ENCODE data around the gene DLGAP4. TPM values are rescaled to one million over a fixed set of nuclear protein-coding genes. Genes with fewer than 3 reads are reported as not detected.

DLGAP4 gene
- total and polyA plus RNA-seq, 2 of the 13 experiments (the other 11 are each of a cell fraction or from before 2014, with no cell fraction given) = 15.2 to 26.7 TPM

- peaks cover 61% of the 10 kb centered on the region for H3K4me1 ChIP-seq (ENCODE audit: insufficient read depth, low read length)
- no peak overlapping the region for H3K27ac ChIP-seq (ENCODE audit: extremely low read length, insufficient read depth, low read length)
- no peaks in the 10 kb centered on the region for H3K27me3 ChIP-seq (ENCODE audit: control insufficient read depth in 1 of 2, insufficient read depth in 2 of 2, low read length in 2 of 2)
- WGBS (ENCODE audit: low lambda C conversion rate) = 96% methylated on average over 8 of the region's 8 CpGs
- DNase-seq (ENCODE audit: low spot score) = no peak
- no peak for ATAC-seq
- H3K9me3 ChIP-seq (ENCODE audit: low read length) = no peaks in the 10 kb centered on the region
- CTCF ChIA-PET (ENCODE audit: low intra/inter-chr PET ratio, low total read pairs) = no interaction called here
- peaks cover 22% of the 10 kb centered on the region for H4K20me1 ChIP-seq (ENCODE audit: insufficient read depth, low read length)
- no peak overlapping the region for H2AFZ ChIP-seq (ENCODE audit: low read length)
- in situ Hi-C loops (cut with HindIII; ENCODE audit: extremely low pct_ligation_motif_present, low pct_unique_long_range_greater_than_20kb) (no loop called here), intact Hi-C loops (cut with micrococcal nuclease; ENCODE audit: unreplicated experiment) (no loop called here)
- FAIRE-seq = no peak
- POLR2A ChIA-PET = interaction anchor here (0.9 to 1.3 kb wide), 2 partner anchors 12 to 18 kb away, joined by 3 read pairs; no protein-coding TSS in a partner anchor
- H3K4me2 ChIP-seq (ENCODE audit: low read depth, low read length) = no peak overlapping the region
- H3K36me3 ChIP-seq (replicated peaks in 1 of 2; ENCODE audit: control insufficient read depth in 1 of 2, insufficient read depth in 2 of 2, low read length in 2 of 2) = peaks cover 3 to 16% of the 10 kb centered on the region in 2 experiments; a peak in 3 of 5 replicates
- H3K9ac ChIP-seq (ENCODE audit: insufficient read depth, low read depth, low read length) = no peak overlapping the region
- H3K4me3 ChIP-seq (replicated peaks in 1 of 3; ENCODE audit: insufficient read depth in 1 of 3, low read depth in 2 of 3, low read length in 3 of 3) = no peak overlapping the region
- no TSS peak for BruUV-seq (replicated peaks)
- H3K79me2 ChIP-seq (ENCODE audit: insufficient read depth, low read length) = peaks cover 36% of the 10 kb centered on the region
- 0 out of 2 replicates have a peak, but pooled peaks have one; percentile 14 for TF ChIP-seq ZNF839 (CRISPR knock-in tag; IDR thresholded peaks at IDR 0.05; ENCODE audit: borderline replicate concordance)
- TF ChIP-seq SIN3B (IDR thresholded peaks at IDR 0.05; ENCODE audit: low read length) = no peak
- TF ChIP-seq FOXP1 (IDR thresholded peaks at IDR 0.05) = no peak
- TF ChIP-seq FOXP1 (CRISPR knock-in tag; IDR thresholded peaks at IDR 0.05) = no peak
- TF ChIP-seq, protein P1, sequence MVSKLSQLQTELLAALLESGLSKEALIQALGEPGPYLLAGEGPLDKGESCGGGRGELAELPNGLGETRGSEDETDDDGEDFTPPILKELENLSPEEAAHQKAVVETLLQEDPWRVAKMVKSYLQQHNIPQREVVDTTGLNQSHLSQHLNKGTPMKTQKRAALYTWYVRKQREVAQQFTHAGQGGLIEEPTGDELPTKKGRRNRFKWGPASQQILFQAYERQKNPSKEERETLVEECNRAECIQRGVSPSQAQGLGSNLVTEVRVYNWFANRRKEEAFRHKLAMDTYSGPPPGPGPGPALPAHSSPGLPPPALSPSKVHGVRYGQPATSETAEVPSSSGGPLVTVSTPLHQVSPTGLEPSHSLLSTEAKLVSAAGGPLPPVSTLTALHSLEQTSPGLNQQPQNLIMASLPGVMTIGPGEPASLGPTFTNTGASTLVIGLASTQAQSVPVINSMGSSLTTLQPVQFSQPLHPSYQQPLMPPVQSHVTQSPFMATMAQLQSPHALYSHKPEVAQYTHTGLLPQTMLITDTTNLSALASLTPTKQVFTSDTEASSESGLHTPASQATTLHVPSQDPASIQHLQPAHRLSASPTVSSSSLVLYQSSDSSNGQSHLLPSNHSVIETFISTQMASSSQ (IDR thresholded peaks at IDR 0.05; ENCODE audit: low read depth) = no peak
- TF ChIP-seq, protein P1 (CRISPR knock-in tag; IDR thresholded peaks at IDR 0.05; ENCODE audit: borderline replicate concordance) = peak; percentile 30; the same call in 1 of the 2 replicates
- no peak for TF ChIP-seq JUND (CRISPR knock-in tag; IDR thresholded peaks at IDR 0.05)
- TF ChIP-seq ZFY (CRISPR knock-in tag; IDR thresholded peaks at IDR 0.05) = 0 out of 2 replicates have a peak, but pooled peaks have one; percentile 7
- TF ChIP-seq ZNF24 (IDR thresholded peaks at IDR 0.05) = no peak
- TF ChIP-seq TCF7 (IDR thresholded peaks at IDR 0.05; ENCODE audit: low read depth) = no peak
- TF ChIP-seq POLR2G (IDR thresholded peaks at IDR 0.05; ENCODE audit: low read depth, low read length) = 0 out of 2 replicates have a peak, but pooled peaks have one; percentile 18
- no peak for TF ChIP-seq SPEN (CRISPR knock-in tag; IDR thresholded peaks at IDR 0.05; ENCODE audit: low read depth)
- TF ChIP-seq ZNF33A (CRISPR knock-in tag; IDR thresholded peaks at IDR 0.05; ENCODE audit: borderline replicate concordance) = no peak
- TF ChIP-seq SMARCE1 (IDR thresholded peaks at IDR 0.05; ENCODE audit: borderline replicate concordance) = no peak
- TF ChIP-seq, protein P2, sequence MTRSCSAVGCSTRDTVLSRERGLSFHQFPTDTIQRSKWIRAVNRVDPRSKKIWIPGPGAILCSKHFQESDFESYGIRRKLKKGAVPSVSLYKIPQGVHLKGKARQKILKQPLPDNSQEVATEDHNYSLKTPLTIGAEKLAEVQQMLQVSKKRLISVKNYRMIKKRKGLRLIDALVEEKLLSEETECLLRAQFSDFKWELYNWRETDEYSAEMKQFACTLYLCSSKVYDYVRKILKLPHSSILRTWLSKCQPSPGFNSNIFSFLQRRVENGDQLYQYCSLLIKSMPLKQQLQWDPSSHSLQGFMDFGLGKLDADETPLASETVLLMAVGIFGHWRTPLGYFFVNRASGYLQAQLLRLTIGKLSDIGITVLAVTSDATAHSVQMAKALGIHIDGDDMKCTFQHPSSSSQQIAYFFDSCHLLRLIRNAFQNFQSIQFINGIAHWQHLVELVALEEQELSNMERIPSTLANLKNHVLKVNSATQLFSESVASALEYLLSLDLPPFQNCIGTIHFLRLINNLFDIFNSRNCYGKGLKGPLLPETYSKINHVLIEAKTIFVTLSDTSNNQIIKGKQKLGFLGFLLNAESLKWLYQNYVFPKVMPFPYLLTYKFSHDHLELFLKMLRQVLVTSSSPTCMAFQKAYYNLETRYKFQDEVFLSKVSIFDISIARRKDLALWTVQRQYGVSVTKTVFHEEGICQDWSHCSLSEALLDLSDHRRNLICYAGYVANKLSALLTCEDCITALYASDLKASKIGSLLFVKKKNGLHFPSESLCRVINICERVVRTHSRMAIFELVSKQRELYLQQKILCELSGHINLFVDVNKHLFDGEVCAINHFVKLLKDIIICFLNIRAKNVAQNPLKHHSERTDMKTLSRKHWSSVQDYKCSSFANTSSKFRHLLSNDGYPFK (CRISPR knock-in tag; IDR thresholded peaks at IDR 0.05; ENCODE audit: borderline replicate concordance) = 0 out of 2 replicates have a peak, but pooled peaks have one; percentile 35
These were observed 178.0 kb downstream of the DLGAP4 start for GRCh38 chr20:36483919-36484808.

Data from HepG2 (cell line).